Measurements from ENCODE around the gene IL22RA1. TPM values are rescaled to one million over a fixed set of nuclear protein-coding genes. Genes with fewer than 3 reads are reported as not detected.

IL22RA1 gene
- total and polyA plus RNA-seq, 10 of the 15 experiments (the other 5 are each of a cell fraction or from before 2014, with no cell fraction given), result not detected

DNA sequence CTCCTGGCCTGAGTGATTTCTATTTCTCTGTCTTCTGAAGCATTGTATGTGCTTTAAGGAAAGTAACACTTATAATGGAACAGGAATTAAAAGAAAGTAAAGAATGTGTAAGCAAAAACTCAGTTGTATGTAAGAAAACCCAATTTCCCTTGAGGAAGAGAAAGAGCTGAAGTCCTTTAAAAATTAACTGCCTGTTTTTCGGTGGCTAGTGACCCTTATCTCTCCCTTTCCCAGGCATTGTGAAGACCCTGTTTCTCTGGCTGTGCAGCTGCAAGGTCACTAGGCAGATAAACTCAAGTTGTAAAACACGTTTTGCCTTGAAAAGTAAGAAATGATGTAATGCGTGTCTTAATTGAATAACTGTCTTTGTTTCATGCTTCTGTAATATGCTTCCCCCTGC is 39.5 kb downstream of the IL22RA1 start:
- H3K4me3 ChIP-seq, result no peak overlapping the region
- H3K4me2 ChIP-seq (ENCODE audit: control insufficient read depth, insufficient read depth), result no peak overlapping the region
- no peak overlapping the region for H3K9ac ChIP-seq (ENCODE audit: control insufficient read depth, insufficient read depth, low read length)
- SMC1A ChIA-PET (ENCODE audit: uncharacterized antibody, unreplicated experiment), result no interaction called here
- no peaks in the 10 kb centered on the region; a peak in 1 of 4 replicates for H3K27me3 ChIP-seq (replicated peaks in 1 of 2; ENCODE audit: control insufficient read depth in 2 of 2, insufficient read depth in 2 of 2, low read length in 1 of 2)
- POLR2A ChIA-PET, result no interaction called here
- no peak overlapping the region for H2AFZ ChIP-seq (ENCODE audit: control insufficient read depth, low read depth, low read length)
- no peak for DNase-seq (ENCODE audit: low read depth, low spot score)
- H3K79me2 ChIP-seq (ENCODE audit: control insufficient read depth, insufficient read depth, low read length), result no peaks in the 10 kb centered on the region
- TF ChIP-seq RAD51 (IDR thresholded peaks at IDR 0.05), result no peak
- TF ChIP-seq HDAC6 (IDR thresholded peaks at IDR 0.05; ENCODE audit: unreplicated experiment), result no peak
- TF ChIP-seq, protein P1, sequence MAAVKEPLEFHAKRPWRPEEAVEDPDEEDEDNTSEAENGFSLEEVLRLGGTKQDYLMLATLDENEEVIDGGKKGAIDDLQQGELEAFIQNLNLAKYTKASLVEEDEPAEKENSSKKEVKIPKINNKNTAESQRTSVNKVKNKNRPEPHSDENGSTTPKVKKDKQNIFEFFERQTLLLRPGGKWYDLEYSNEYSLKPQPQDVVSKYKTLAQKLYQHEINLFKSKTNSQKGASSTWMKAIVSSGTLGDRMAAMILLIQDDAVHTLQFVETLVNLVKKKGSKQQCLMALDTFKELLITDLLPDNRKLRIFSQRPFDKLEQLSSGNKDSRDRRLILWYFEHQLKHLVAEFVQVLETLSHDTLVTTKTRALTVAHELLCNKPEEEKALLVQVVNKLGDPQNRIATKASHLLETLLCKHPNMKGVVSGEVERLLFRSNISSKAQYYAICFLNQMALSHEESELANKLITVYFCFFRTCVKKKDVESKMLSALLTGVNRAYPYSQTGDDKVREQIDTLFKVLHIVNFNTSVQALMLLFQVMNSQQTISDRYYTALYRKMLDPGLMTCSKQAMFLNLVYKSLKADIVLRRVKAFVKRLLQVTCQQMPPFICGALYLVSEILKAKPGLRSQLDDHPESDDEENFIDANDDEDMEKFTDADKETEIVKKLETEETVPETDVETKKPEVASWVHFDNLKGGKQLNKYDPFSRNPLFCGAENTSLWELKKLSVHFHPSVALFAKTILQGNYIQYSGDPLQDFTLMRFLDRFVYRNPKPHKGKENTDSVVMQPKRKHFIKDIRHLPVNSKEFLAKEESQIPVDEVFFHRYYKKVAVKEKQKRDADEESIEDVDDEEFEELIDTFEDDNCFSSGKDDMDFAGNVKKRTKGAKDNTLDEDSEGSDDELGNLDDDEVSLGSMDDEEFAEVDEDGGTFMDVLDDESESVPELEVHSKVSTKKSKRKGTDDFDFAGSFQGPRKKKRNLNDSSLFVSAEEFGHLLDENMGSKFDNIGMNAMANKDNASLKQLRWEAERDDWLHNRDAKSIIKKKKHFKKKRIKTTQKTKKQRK (IDR thresholded peaks at IDR 0.05; ENCODE audit: low read depth, low read length), result no peak
- TF ChIP-seq, protein P2, sequence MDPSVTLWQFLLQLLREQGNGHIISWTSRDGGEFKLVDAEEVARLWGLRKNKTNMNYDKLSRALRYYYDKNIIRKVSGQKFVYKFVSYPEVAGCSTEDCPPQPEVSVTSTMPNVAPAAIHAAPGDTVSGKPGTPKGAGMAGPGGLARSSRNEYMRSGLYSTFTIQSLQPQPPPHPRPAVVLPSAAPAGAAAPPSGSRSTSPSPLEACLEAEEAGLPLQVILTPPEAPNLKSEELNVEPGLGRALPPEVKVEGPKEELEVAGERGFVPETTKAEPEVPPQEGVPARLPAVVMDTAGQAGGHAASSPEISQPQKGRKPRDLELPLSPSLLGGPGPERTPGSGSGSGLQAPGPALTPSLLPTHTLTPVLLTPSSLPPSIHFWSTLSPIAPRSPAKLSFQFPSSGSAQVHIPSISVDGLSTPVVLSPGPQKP (IDR thresholded peaks at IDR 0.05; ENCODE audit: low read depth, low read length), result no peak
- TF ChIP-seq KDM1A (IDR thresholded peaks at IDR 0.05; ENCODE audit: borderline replicate concordance), result no peak
- no peak for TF ChIP-seq RBBP5 (conservative IDR thresholded peaks at IDR 0.05)
- TF ChIP-seq NR2C1 (IDR thresholded peaks at IDR 0.05), result no peak
- no peak for TF ChIP-seq SMARCA5 (IDR thresholded peaks at IDR 0.05)
- TF ChIP-seq IKZF1 (conservative IDR thresholded peaks at IDR 0.05), result no peak
- TF ChIP-seq ASH2L (IDR thresholded peaks at IDR 0.05; ENCODE audit: borderline replicate concordance, low read depth), result no peak
- TF ChIP-seq, protein P3, sequence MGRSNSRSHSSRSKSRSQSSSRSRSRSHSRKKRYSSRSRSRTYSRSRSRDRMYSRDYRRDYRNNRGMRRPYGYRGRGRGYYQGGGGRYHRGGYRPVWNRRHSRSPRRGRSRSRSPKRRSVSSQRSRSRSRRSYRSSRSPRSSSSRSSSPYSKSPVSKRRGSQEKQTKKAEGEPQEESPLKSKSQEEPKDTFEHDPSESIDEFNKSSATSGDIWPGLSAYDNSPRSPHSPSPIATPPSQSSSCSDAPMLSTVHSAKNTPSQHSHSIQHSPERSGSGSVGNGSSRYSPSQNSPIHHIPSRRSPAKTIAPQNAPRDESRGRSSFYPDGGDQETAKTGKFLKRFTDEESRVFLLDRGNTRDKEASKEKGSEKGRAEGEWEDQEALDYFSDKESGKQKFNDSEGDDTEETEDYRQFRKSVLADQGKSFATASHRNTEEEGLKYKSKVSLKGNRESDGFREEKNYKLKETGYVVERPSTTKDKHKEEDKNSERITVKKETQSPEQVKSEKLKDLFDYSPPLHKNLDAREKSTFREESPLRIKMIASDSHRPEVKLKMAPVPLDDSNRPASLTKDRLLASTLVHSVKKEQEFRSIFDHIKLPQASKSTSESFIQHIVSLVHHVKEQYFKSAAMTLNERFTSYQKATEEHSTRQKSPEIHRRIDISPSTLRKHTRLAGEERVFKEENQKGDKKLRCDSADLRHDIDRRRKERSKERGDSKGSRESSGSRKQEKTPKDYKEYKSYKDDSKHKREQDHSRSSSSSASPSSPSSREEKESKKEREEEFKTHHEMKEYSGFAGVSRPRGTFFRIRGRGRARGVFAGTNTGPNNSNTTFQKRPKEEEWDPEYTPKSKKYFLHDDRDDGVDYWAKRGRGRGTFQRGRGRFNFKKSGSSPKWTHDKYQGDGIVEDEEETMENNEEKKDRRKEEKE (IDR thresholded peaks at IDR 0.05), result no peak
- TF ChIP-seq, protein P4, sequence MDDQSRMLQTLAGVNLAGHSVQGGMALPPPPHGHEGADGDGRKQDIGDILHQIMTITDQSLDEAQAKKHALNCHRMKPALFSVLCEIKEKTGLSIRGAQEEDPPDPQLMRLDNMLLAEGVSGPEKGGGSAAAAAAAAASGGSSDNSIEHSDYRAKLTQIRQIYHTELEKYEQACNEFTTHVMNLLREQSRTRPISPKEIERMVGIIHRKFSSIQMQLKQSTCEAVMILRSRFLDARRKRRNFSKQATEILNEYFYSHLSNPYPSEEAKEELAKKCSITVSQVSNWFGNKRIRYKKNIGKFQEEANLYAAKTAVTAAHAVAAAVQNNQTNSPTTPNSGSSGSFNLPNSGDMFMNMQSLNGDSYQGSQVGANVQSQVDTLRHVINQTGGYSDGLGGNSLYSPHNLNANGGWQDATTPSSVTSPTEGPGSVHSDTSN (IDR thresholded peaks at IDR 0.05; ENCODE audit: insufficient replicate concordance, low read depth, low read length), result no peak
- TF ChIP-seq SUPT20H (IDR thresholded peaks at IDR 0.05; ENCODE audit: borderline replicate concordance, control insufficient read depth, low read depth, low read length), result no peak
- no peak for TF ChIP-seq WRNIP1 (IDR thresholded peaks at IDR 0.05; ENCODE audit: borderline replicate concordance, low read depth, low read length)
- no peak for TF ChIP-seq SIX5 (IDR thresholded peaks at IDR 0.05; ENCODE audit: low read depth, low read length, severe bottlenecking)
- 26% methylated on average over 3 of the region's 3 CpGs for WGBS (ENCODE audit: insufficient coverage, insufficient replicate concordance, low lambda C conversion rate, missing lambda C conversion rate)
- ATAC-seq, result no peak
- no peaks in the 10 kb centered on the region for H3K9me3 ChIP-seq (replicated peaks; ENCODE audit: control insufficient read depth, insufficient read depth, low read length)
- no peaks in the 10 kb centered on the region for H4K20me1 ChIP-seq (ENCODE audit: control insufficient read depth, insufficient read depth)
- no peaks in the 10 kb centered on the region for H3K4me1 ChIP-seq (ENCODE audit: control insufficient read depth, insufficient read depth, low read length)
- CTCF ChIA-PET, result no interaction called here
- FAIRE-seq, result no peak
- in situ Hi-C loops (cut with MboI) (no loop called here), intact Hi-C loops (cut with micrococcal nuclease; ENCODE audit: unreplicated experiment) (no loop called here)
- BruUV-seq (replicated peaks), result no TSS peak
- RAD21 ChIA-PET (ENCODE audit: unreplicated experiment), result no interaction called here
- no peak overlapping the region for H3K27ac ChIP-seq (ENCODE audit: control insufficient read depth, insufficient read depth)
- no peaks in the 10 kb centered on the region for H3K36me3 ChIP-seq (ENCODE audit: control insufficient read depth in 2 of 2, insufficient read depth in 2 of 2, low read length in 1 of 2)
